ENCODE measurements around the gene IL3.

Gene IL3

DNA sequence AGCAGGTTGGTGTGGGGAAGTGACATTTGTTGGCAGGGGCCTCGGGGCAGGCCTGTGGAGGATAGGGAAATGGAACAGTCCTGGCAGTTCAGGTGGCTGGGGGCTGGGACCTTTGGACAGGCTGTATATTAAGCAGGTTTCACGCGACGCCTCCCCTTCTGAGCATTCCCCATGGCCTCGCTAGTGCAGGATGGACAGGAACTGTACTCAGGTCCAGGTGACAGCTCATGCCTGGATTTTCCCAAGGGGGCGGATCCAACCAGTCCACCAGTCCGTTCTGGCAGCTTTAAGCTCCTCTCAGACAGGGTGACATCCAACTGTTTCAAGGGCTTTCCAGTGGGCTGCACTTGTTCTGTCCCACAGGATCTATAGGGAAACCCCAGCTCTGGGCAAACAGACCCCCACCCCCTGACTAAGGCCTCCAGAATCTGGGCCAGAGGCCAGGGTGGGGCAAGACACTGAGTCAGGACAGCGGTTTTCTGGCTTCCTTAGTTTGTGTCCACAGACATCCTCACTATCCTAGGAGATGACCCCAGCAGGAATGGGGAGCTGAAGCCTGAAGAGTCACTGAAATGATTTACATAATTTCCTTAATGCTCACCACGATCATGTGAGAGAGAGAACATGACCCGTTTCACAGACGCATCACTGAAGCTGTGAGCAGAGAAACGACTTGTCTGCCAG is 34.1 kb downstream of the IL3 start:
- no peak for ATAC-seq (replicated peaks)
- Mint-ChIP-seq H3K9me3 (peaks cover 0 to 4% of the 10 kb centered on the region in 2 donors), H3K27ac (peak overlapping the region; percentile 99), H3K36me3 (peaks cover 0 to 5% of the 10 kb centered on the region in 2 donors), H3K4me3 (peak overlapping the region in 1 of 2 donors; percentile 52), H3K27me3 (no peaks in the 10 kb centered on the region), H3K4me1 (peaks cover 49 to 82% of the 10 kb centered on the region in 2 donors)
- DNase-seq, result no peak

DNA sequence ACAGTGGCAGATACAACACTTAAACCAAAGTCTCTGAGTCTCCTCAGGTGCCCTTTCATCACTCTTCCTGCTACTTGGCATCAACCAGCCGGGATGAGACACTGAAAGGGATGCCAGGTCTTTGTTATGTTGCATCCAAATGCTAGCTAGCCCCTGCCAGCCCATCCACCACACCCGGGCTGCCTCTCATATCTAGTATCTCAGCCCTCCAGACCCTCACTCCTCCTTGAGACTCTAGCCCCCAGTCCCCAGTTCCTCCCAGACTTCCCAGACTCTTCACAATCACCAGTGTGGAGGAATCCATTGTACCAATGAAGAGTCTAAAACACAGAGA is 34.6 kb downstream of the IL3 start:
- no peaks in the 10 kb centered on the region for H3K27me3 Mint-ChIP-seq
- H3K4me1 Mint-ChIP-seq, result peaks cover 52 to 82% of the 10 kb centered on the region in 2 donors
- no peak for ATAC-seq (replicated peaks)
- peaks cover 0 to 4% of the 10 kb centered on the region in 2 donors for H3K9me3 Mint-ChIP-seq
- peaks cover 0 to 5% of the 10 kb centered on the region in 2 donors for H3K36me3 Mint-ChIP-seq
- DNase-seq, result no peak
- peak overlapping the region; percentile 99 for H3K27ac Mint-ChIP-seq
- H3K4me3 Mint-ChIP-seq, result peak overlapping the region; percentile 52 to 66

DNA sequence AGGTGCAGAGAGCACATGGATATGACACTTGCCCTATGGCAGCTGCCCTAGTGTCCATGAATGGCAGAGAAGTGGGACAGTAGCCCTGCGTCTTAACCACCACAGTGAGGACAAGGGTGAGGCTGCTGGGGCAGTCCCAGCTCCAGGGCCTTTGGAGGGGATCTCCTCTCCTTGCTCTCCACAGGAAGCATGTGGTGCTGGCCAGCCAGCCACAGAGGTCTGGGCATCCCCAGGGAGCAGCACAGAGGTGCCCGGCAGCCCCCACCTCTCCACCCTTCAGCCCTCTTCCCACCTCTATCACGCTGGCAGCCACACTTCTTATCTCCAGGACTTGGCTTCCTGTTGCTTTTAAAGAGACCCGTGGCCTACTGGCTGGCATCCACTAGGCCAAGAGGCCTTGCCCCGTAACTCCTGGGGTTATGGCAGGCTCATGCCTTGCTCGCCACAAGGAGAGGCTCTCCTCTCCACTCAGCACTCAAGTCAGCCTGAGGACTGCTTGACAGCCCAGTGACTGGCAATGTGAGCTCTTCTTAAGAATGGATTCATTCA is 35.0 kb downstream of the IL3 start:
- DNase-seq, result peak; percentile 72
- Mint-ChIP-seq H3K9me3 (peaks cover 0 to 4% of the 10 kb centered on the region in 2 donors), H3K27me3 (no peaks in the 10 kb centered on the region), H3K27ac (peak overlapping the region; percentile 99), H3K4me1 (peaks cover 53 to 82% of the 10 kb centered on the region in 2 donors), H3K4me3 (peak overlapping the region; percentile 52 to 66), H3K36me3 (peaks cover 0 to 5% of the 10 kb centered on the region in 2 donors)
- ATAC-seq (replicated peaks), result peak; percentile 24 to 32

DNA sequence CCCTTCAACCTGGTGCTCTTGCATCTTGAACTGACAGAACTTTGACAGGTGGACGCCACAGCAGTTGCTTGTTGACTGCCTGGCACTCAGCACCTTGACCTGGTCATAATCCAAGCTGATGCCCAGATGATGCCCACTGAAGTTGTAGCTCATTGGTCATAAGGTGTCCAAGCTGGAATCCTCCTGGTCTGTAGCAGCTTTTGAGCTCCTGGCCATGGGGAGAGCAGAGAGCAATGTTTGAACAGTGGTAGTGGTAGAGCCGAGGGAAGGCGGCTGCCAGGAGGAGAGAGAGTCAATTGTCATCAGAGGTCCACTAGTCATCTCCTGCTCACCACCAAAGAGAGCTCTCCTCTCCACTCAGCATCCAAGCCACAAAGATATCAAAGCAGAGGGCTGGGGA is 36.4 kb downstream of the IL3 start:
- peaks cover 57 to 93% of the 10 kb centered on the region in 2 donors for H3K4me1 Mint-ChIP-seq

DNA sequence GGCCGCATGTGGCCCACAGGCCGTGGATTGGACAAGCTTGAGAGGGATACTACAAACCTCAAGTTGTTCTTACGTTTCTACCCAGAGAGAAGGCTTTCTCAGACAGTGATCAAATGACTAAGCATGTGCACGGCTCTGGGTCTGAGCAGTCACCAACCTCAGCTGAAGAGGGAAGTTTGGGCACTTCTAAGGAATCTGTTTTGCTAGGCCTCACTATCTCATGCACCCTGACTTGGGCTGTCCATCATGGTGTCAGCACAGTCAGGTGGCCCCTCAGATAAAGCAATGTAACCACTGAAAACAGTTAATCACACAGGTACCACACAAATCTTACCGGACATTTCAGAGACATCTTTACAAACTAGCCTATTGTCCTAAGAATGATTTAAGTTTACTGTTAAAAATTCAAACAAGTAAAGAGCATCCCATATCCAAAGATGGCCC is 37.7 kb downstream of the IL3 start:
- Mint-ChIP-seq H3K4me1 (peaks cover 68 to 98% of the 10 kb centered on the region in 2 donors), H3K27me3 (no peaks in the 10 kb centered on the region), H3K9me3 (no peaks in the 10 kb centered on the region), H3K27ac (peak overlapping the region; percentile 99), H3K4me3 (no peak overlapping the region), H3K36me3 (peaks cover 0 to 5% of the 10 kb centered on the region in 2 donors)
- ATAC-seq (replicated peaks) (peak; percentile 50 to 52), DNase-seq (peak; percentile 75)

More for the DNA sequence above, 36.4 kb downstream of the IL3 start:
- no peak for ATAC-seq (replicated peaks)
- H3K27ac Mint-ChIP-seq, result peak overlapping the region; percentile 99
- no peak for DNase-seq
- H3K36me3 Mint-ChIP-seq, result peaks cover 0 to 5% of the 10 kb centered on the region in 2 donors
- H3K4me3 Mint-ChIP-seq, result no peak overlapping the region
- H3K9me3 Mint-ChIP-seq, result peaks cover 0 to under 1% of the 10 kb centered on the region in 2 donors
- no peaks in the 10 kb centered on the region for H3K27me3 Mint-ChIP-seq

DNA sequence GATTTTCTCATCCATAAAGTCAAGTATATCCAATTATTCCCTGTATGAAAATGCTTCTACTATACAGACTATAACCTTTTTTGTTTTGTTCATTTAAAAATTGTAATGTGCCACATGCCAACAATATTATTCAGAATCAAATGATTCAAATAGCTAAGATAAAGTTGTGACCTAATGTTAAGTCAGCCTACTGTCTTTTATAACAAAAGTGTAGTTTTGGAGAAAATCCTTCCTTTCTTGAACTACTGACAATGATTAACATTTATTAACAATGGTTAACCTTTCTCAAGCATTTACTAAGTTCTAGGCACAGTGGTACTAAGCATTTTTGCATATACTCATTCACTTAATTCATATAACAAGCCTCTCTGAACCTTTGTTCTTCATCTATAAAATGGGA is 38.2 kb downstream of the IL3 start:
- peak overlapping the region; percentile 56 to 68 for H3K4me3 Mint-ChIP-seq
- H3K27me3 Mint-ChIP-seq, result no peaks in the 10 kb centered on the region
- peak overlapping the region; percentile 99 for H3K27ac Mint-ChIP-seq
- no peaks in the 10 kb centered on the region for H3K9me3 Mint-ChIP-seq
- H3K36me3 Mint-ChIP-seq, result peaks cover 0 to 5% of the 10 kb centered on the region in 2 donors
- peaks cover 70 to 98% of the 10 kb centered on the region in 2 donors for H3K4me1 Mint-ChIP-seq
- no peak for DNase-seq
- ATAC-seq (replicated peaks), result no peak

DNA sequence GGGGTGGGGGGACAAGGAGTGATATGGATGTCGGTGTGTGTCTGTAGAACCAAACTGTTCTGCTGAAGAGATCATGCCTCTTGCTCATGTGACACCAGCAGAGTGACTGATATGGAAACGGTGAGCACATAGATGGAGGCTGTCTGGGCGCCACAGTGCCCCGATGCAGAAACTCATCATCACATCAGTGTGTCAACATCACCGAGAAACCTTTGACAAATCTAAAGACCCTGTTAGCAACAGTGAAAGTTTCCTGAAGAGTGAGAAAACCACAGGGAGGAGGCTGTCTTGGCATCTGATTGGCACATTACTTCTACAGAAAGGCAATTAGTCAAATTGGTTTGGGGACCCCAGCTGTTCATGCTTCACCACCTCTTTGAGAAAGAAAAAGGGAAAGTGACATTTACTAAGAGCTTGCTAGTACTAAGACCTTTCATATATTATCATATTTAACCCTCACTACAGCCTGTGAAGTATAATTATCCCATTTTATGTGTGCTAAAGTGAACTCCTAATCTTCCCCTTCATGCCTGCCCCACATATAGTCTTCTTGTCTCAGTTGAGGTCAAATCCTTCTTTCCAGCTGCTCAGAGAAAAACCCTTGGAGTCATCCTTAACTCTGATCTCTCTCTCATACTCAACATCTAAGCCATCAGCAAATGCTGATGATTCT is 38.8 kb downstream of the IL3 start:
- Mint-ChIP-seq H3K36me3 (peaks cover 0 to 5% of the 10 kb centered on the region in 2 donors), H3K27me3 (no peaks in the 10 kb centered on the region), H3K27ac (peak overlapping the region; percentile 99), H3K4me1 (peaks cover 69 to 98% of the 10 kb centered on the region in 2 donors), H3K4me3 (peak overlapping the region; percentile 56 to 68), H3K9me3 (no peaks in the 10 kb centered on the region)
- peak; percentile 49 to 58 for ATAC-seq (replicated peaks)
- peak; percentile 82 for DNase-seq

DNA sequence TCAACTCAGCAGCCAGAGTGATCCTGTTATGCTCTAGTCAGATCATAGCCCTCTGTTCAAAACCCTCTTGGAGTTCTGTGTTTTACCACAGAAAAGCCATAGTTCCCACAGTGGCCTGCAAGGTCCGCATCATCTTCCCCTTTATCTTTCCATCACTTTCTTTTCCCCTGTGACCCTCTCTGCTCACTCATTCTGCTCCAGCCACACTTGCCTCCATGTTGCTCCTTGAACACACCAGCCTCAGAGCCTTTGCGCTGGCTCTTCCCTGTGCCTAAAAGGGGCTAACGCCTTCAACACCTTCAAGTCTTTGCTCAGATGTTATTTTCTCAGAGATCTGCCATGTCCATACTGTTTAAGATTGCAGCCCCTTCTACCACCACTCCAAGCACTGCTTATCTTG is 39.5 kb downstream of the IL3 start:
- ATAC-seq (replicated peaks) (no peak), DNase-seq (no peak)
- Mint-ChIP-seq H3K4me1 (peaks cover 73 to 98% of the 10 kb centered on the region in 2 donors), H3K4me3 (peak overlapping the region; percentile 45 to 56), H3K36me3 (peaks cover 0 to 5% of the 10 kb centered on the region in 2 donors), H3K27ac (peak overlapping the region; percentile 99), H3K9me3 (no peaks in the 10 kb centered on the region), H3K27me3 (no peaks in the 10 kb centered on the region)

DNA sequence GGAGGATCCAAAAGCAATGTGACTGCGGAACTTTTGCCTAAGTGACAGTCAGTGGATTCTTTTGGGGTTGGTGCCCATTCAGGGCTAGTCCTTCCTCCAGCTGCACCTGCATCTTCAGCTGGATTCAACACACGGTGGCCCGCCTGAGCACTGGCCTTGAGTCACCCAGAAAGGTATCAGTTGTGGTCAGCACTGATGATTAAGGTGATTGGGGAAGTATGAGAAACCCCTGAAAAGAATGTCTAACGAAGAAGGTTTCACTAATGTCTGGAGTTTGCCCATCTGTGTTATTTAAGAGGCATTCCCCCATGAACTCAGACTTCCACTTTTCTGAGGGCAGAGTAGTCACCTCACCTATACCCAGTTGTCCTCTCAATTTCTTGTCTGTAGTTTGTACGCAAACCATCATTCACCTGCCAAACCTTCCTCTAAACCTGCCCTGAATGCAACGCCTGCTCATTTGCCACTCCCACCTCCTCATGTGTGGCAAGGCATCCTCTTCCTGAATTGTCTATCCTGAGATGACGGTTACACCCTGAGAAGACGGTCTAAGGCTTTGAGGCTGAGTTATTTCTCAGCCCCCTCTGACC is 40.3 kb downstream of the IL3 start:
- peak; percentile 75 for DNase-seq
- peak overlapping the region in 1 of 2 donors; percentile 4 for H3K4me3 Mint-ChIP-seq
- peaks cover 71 to 98% of the 10 kb centered on the region in 2 donors for H3K4me1 Mint-ChIP-seq

DNA sequence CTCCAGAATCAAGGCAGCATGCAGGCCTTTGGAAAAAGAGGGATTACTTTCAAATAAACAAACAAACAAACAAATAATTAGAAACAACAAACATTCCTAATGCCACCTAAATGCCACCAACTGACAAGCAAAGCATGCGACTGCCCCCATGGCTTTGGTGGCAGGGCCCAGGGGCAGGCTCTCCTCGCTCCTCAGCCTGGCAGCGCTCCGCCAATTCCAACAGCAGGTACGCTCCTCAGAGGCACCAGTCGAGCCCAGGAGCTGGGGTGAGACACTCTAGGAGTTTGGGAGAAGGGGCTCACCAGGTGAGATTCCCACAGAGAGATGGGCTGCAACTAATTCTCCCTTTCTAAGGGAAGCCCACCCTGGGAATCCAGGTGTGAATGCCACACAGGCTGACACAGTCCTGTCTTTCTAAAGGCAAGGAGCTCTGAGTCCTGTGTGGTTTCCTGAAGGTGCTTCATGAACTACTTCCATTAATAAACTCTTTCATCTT is 41.0 kb downstream of the IL3 start:
- ATAC-seq (replicated peaks), result no peak
- DNase-seq, result no peak
- peaks cover 66 to 93% of the 10 kb centered on the region in 2 donors for H3K4me1 Mint-ChIP-seq
- peaks cover 0 to 5% of the 10 kb centered on the region in 2 donors for H3K36me3 Mint-ChIP-seq
- peak overlapping the region; percentile 99 for H3K27ac Mint-ChIP-seq
- no peaks in the 10 kb centered on the region for H3K9me3 Mint-ChIP-seq
- H3K27me3 Mint-ChIP-seq, result no peaks in the 10 kb centered on the region
- H3K4me3 Mint-ChIP-seq, result peak overlapping the region in 1 of 2 donors; percentile 4

More for the DNA sequence above, 40.3 kb downstream of the IL3 start:
- H3K9me3 Mint-ChIP-seq, result no peaks in the 10 kb centered on the region
- H3K27me3 Mint-ChIP-seq, result no peaks in the 10 kb centered on the region
- ATAC-seq (replicated peaks), result peak; percentile 41 to 49
- H3K36me3 Mint-ChIP-seq, result peaks cover 0 to 5% of the 10 kb centered on the region in 2 donors
- H3K27ac Mint-ChIP-seq, result peak overlapping the region; percentile 99

DNA sequence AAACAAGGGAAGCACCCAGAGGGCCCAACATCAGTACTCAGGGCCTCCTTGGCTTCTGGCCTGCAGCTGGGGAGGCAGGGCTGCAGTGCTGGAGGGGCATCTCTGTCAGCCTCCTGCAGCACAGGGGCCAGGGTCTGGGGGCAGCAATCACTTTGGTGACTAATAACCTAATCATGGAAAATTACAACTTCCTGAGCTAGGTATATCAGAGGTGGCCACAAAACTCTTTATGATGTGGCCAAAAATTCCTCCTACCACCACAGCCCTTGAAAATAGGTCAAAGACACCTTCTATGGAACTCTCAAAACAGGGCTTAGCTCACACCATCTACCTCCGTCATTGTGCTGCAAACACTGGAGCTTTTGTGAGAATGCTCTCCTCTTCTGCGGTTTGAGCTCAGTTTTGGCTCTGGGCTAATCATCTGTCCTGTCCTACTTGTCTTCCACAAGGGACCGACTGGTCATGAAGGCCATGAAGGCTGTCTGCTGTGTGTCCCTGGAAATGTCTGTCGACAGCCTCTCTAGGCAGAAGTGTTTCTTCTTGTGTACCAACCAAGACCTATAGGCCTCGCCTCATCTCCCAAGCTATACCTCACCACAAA is 41.7 kb downstream of the IL3 start:
- Mint-ChIP-seq H3K27me3 (no peaks in the 10 kb centered on the region), H3K27ac (peak overlapping the region; percentile 99), H3K36me3 (peaks cover 0 to under 1% of the 10 kb centered on the region in 2 donors), H3K4me1 (peaks cover 58 to 93% of the 10 kb centered on the region in 2 donors), H3K9me3 (no peaks in the 10 kb centered on the region), H3K4me3 (peak overlapping the region; percentile 56 to 60)
- peak; percentile 31 to 32 for ATAC-seq (replicated peaks)
- DNase-seq, result peak; percentile 76

DNA sequence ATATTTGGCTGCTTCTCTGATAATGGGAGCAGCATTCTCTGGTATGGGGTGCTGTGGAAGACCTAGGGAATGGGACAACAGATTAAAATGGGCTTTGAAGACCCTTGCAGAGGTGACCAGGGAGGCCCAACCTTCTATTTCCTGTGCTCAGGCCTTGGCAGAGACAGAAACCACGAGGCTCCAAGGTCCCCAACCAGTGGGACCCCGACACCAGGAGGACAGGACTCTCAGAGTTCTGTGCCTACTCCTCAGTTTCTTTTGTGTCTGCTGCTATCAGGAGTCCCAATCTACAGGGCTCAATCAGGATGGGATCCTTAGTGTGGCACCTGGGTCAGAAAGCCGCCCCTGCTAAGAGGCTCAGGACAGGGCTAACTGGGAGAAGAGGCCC is 42.5 kb downstream of the IL3 start:
- Mint-ChIP-seq H3K4me1 (peaks cover 59 to 93% of the 10 kb centered on the region in 2 donors), H3K27ac (peak overlapping the region; percentile 99), H3K4me3 (peak overlapping the region; percentile 56 to 60), H3K27me3 (no peaks in the 10 kb centered on the region), H3K9me3 (no peaks in the 10 kb centered on the region), H3K36me3 (no peaks in the 10 kb centered on the region)
- no peak for DNase-seq
- ATAC-seq (replicated peaks), result no peak

DNA sequence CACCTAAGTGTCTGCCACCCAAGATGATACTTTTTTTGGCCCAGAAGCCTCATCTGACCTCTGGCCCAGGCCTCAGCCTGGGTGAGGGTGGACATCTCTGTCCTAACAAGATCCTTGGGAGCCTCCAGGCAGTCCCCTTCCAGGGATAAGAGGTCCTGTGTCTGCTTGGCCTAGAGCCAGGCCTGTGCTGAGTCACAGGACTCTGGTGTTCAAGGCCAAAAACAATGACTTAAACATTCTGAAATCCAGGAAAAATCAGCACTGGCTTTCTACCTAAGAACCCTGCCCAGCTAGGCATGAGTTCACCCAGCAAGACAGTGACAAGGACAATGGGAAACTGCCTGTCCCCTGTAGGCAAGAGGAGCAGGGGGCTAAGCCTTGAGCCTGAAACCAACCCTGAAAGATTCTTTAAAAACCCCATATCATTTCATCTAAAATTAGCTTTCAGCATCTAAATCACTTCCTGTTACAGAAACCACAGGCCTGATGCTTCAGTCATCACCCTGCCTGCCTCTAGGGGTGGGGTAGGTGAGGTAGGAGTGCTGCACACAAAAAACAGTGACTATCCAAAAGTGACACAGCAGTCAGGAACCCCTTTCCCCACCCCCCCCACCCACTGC is 43.0 kb downstream of the IL3 start:
- ATAC-seq (replicated peaks) (peak; percentile 42 to 50), DNase-seq (peak; percentile 80)
- Mint-ChIP-seq H3K9me3 (no peaks in the 10 kb centered on the region), H3K27ac (peak overlapping the region; percentile 99), H3K4me1 (peaks cover 56 to 88% of the 10 kb centered on the region in 2 donors), H3K36me3 (no peaks in the 10 kb centered on the region), H3K27me3 (no peaks in the 10 kb centered on the region), H3K4me3 (peak overlapping the region; percentile 55 to 60)

Measured in stimulated activated naive B cell treated with anti-CD40 and anti-IgM and Interleukin-4, amounts not matched to agents 10 μg/mL and 1 μg/mL and 100 μg/mL, for 72 hours (primary cell).